HepG2 (cell line): ENCODE results near the gene PDGFD. TPM values are rescaled to one million over a fixed set of nuclear protein-coding genes. Genes with fewer than 3 reads are reported as not detected.

Experiments used
- ATAC-seq: fragments of 200-7000 bp; cut with Tn5 transposase; 3 replicates; pipeline ENCODE4 v1.9.1; 2020; ENCODE audit warnings: mild to moderate bottlenecking, moderate library complexity
- BruUV-seq: library from RNA; stranded (reverse); fragments of 400-500 nt; replicated peaks from 2 replicates; lab custom pipeline; 2021; lab: Mats Ljungman, UMichigan
- CTCF ChIA-PET: fragments of 300-600 bp; formaldehyde crosslinking; extraction: SDS; loops from one replicate; lab custom pipeline; 2021; ENCODE audit warnings: low total read pairs, inconsistent platforms, low intra/inter-chr PET ratio; lab: Yijun Ruan, JAX
- POLR2A ChIA-PET: fragments of 350-600 bp; sonication (Branson Sonifier 250); formaldehyde crosslinking; loops from one replicate; lab custom pipeline; 2020; ENCODE audit warnings: antibody characterized with exemption, inconsistent platforms; lab: Yijun Ruan, JAX
- DNase-seq: peaks from one replicate; pipeline ENCODE4 v3.0.0-alpha.2; 2015; ENCODE audit warnings: low spot score
- FAIRE-seq: peaks from 3 replicates; lab custom pipeline; 2011; peaks lifted over from hg19 to GRCh38; lab: Jason Lieb, UNC
- H2AFZ ChIP-seq: one replicate; pipeline ENCODE4 v1.6.1; 2011; ENCODE audit warnings: low read length, inconsistent platforms
- H3K27ac ChIP-seq: fragments of 300-600 bp; 3 replicates; pipeline ENCODE4 v1.8.0; 2011; ENCODE audit warnings: mixed run types, mild to moderate bottlenecking, mixed read lengths, low read length, inconsistent platforms; ENCODE audit not compliant: insufficient read depth; ENCODE audit errors: extremely low read length
- H3K27me3 ChIP-seq, 2 experiments: fragments of 200-600 bp in 1 of 2; 2 replicates in 1 of 2; 3 replicates in 1 of 2; pipeline versions ENCODE4 v1.6.0 to v1.8.0; 2011; ENCODE audit warnings: low read length in 2 of 2, mild to moderate bottlenecking in 2 of 2, moderate library complexity in 2 of 2, inconsistent platforms in 1 of 2; ENCODE audit not compliant: insufficient read depth in 2 of 2, control insufficient read depth in 1 of 2
- H3K36me3 ChIP-seq, 2 experiments: fragments of 200-600 bp in 1 of 2; replicated peaks in 1 of 2; 2 replicates in 1 of 2; 3 replicates in 1 of 2; pipeline versions ENCODE4 v1.5.1 to v1.8.0; 2011; ENCODE audit warnings: low read length in 2 of 2, inconsistent platforms in 1 of 2; ENCODE audit not compliant: insufficient read depth in 2 of 2, control insufficient read depth in 1 of 2
- H3K4me1 ChIP-seq: 2 replicates; pipeline ENCODE4 v1.5.1; 2012; ENCODE audit warnings: low read length, inconsistent platforms; ENCODE audit not compliant: insufficient read depth
- H3K4me2 ChIP-seq: 2 replicates; pipeline ENCODE4 v1.6.0; 2011; ENCODE audit warnings: low read depth, low read length, inconsistent platforms
- H3K4me3 ChIP-seq, 3 experiments: fragments of 200-600 bp in 1 of 3; sonication (generic), shearing (Covaris generic) in 1 of 3; replicated peaks in 1 of 3; 2 replicates each; pipeline ENCODE4 v1.5.1; 2011 to 2016; ENCODE audit warnings: low read length in 3 of 3, inconsistent platforms in 2 of 3, low read depth in 2 of 3, mild to moderate bottlenecking in 2 of 3, control low read depth in 1 of 3, mixed read lengths in 1 of 3; ENCODE audit not compliant: insufficient read depth in 1 of 3
- H3K79me2 ChIP-seq: one replicate; pipeline ENCODE4 v1.6.1; 2011; ENCODE audit warnings: low read length, inconsistent platforms; ENCODE audit not compliant: insufficient read depth
- H3K9ac ChIP-seq: 2 replicates; pipeline ENCODE4 v1.6.0; 2011; ENCODE audit warnings: mild to moderate bottlenecking, low read depth, low read length, inconsistent platforms; ENCODE audit not compliant: insufficient read depth
- H3K9me3 ChIP-seq: 2 replicates; pipeline ENCODE4 v1.5.1; 2012; ENCODE audit warnings: mild to moderate bottlenecking, low read length
- H4K20me1 ChIP-seq: 2 replicates; pipeline ENCODE4 v1.6.0; 2011; ENCODE audit warnings: inconsistent platforms, mild to moderate bottlenecking, low read length, moderate library complexity; ENCODE audit not compliant: insufficient read depth
- CREB1 ChIP-seq, 2 experiments: fragments of 450-650 bp in 1 of 2; IDR thresholded peaks; 2 replicates each; pipeline ENCODE4 v1.6.1; 2016 to 2017; ENCODE audit warnings: control low read depth in 1 of 2, mild to moderate bottlenecking in 1 of 2, missing compliant biosample characterization in 1 of 2, missing genetic modification characterization in 1 of 2
- GMEB1 ChIP-seq: sonication (generic); formaldehyde crosslinking; IDR thresholded peaks from 2 replicates; pipeline ENCODE4 v1.5.1; 2020; ENCODE audit warnings: missing genetic modification reagents, mild to moderate bottlenecking, borderline replicate concordance
- GPN1 ChIP-seq: sonication (generic); formaldehyde crosslinking; IDR thresholded peaks from 2 replicates; pipeline ENCODE4 v1.5.1; 2020; ENCODE audit warnings: missing genetic modification reagents, borderline replicate concordance
- HOXA3 ChIP-seq: sonication (generic); formaldehyde crosslinking; IDR thresholded peaks from 2 replicates; pipeline ENCODE4 v1.5.0; 2020; ENCODE audit warnings: missing genetic modification reagents
- KLF9 ChIP-seq: IDR thresholded peaks from 2 replicates; pipeline ENCODE4 v1.6.1; 2016; ENCODE audit warnings: low read depth
- MED1 ChIP-seq: sonication (generic); formaldehyde crosslinking; IDR thresholded peaks from 2 replicates; pipeline ENCODE4 v1.4.0; 2020; ENCODE audit warnings: missing genetic modification reagents
- MEF2D ChIP-seq: sonication (generic); formaldehyde crosslinking; IDR thresholded peaks from 2 replicates; pipeline ENCODE4 v1.5.1; 2020; ENCODE audit warnings: mild to moderate bottlenecking, missing genetic modification reagents
- MXI1 ChIP-seq: IDR thresholded peaks from 3 replicates; pipeline ENCODE4 v1.6.1; 2012; ENCODE audit warnings: low read depth, low read length, inconsistent platforms, borderline replicate concordance
- NCOA1 ChIP-seq: sonication (generic); formaldehyde crosslinking; IDR thresholded peaks from 2 replicates; pipeline ENCODE4 v1.9.0; 2021; ENCODE audit warnings: missing genetic modification reagents
- NR1H2 ChIP-seq: sonication (generic); formaldehyde crosslinking; IDR thresholded peaks from 2 replicates; pipeline ENCODE4 v1.8.1; 2022; ENCODE audit warnings: low read depth, missing genetic modification reagents, borderline replicate concordance
- SRY ChIP-seq: sonication (generic); formaldehyde crosslinking; IDR thresholded peaks from 2 replicates; pipeline ENCODE4 v1.8.0; 2022; ENCODE audit warnings: mild to moderate bottlenecking, missing genetic modification reagents
- TFE3 ChIP-seq: IDR thresholded peaks from 2 replicates; pipeline ENCODE4 v1.6.1; 2016
- TRIM24 ChIP-seq: sonication (generic); formaldehyde crosslinking; IDR thresholded peaks from 2 replicates; pipeline ENCODE4 v1.8.0; 2022; ENCODE audit warnings: mild to moderate bottlenecking, missing genetic modification reagents
- YEATS2 ChIP-seq: sonication (generic); formaldehyde crosslinking; IDR thresholded peaks from 2 replicates; pipeline ENCODE4 v1.4.0; 2020; ENCODE audit warnings: missing genetic modification reagents, borderline replicate concordance
- ZBTB1 ChIP-seq: sonication (generic); formaldehyde crosslinking; IDR thresholded peaks from 2 replicates; pipeline ENCODE4 v1.4.0; 2020; ENCODE audit warnings: missing genetic modification reagents, borderline replicate concordance
- ZBTB43 ChIP-seq: sonication (generic); formaldehyde crosslinking; conservative IDR thresholded peaks from 2 replicates; pipeline ENCODE4 v1.4.0; 2020; ENCODE audit warnings: missing genetic modification reagents
- ZNF737 ChIP-seq: sonication (generic); formaldehyde crosslinking; IDR thresholded peaks from 2 replicates; pipeline ENCODE4 v1.5.0; 2020; ENCODE audit warnings: missing genetic modification reagents, mild to moderate bottlenecking, borderline replicate concordance
- ZNF781 ChIP-seq: sonication (generic); formaldehyde crosslinking; IDR thresholded peaks from 2 replicates; pipeline ENCODE4 v1.5.1; 2020; ENCODE audit warnings: borderline replicate concordance, mild to moderate bottlenecking, missing genetic modification reagents; ENCODE audit errors: not compliant biosample characterization
- ZNF782 ChIP-seq: sonication (generic); formaldehyde crosslinking; IDR thresholded peaks from 2 replicates; pipeline ENCODE4 v1.4.0; 2020; ENCODE audit warnings: missing genetic modification reagents, mild to moderate bottlenecking, borderline replicate concordance
- WGBS: methylation state at CpG from one replicate; pipeline ENCODE4 v1.1.6; 2017; ENCODE audit warnings: low lambda C conversion rate; 5-methylcytosine and 5-hydroxymethylcytosine counted together
- in situ Hi-C: cut with HindIII; loops from 2 replicates; pipeline ENCODE4 v1.10.0; 2017; ENCODE audit warnings: low pct_unique_long_range_greater_than_20kb; ENCODE audit not compliant: extremely low pct_ligation_motif_present
- intact Hi-C: fragments of 100-400 bp; cut with micrococcal nuclease; formaldehyde crosslinking; loops from one replicate; pipeline ENCODE4 v1.10.0; 2022; ENCODE audit not compliant: unreplicated experiment
- polyA plus RNA-seq, 8 experiments: library from polyadenylated mRNA; depleted of rRNA in 3 of 8; stranded (reverse) in 7 of 8; unstranded in 1 of 8; fragments of >200 nt; fragmentation: Illumina TruSeq in 4 of 8; extraction: Trizol in 4 of 8; gene quantifications; 2 replicates each; pipeline versions ENCODE4 v1.2.1 to v1.2.3, GENCODE V29; 2011 to 2016; ENCODE audit warnings: low read depth in 4 of 8, missing spikeins in 1 of 8, mixed read lengths in 1 of 8; ENCODE audit not compliant: insufficient read depth in 1 of 8
- total RNA-seq, 5 experiments: library from RNA; depleted of rRNA; stranded (reverse); fragments of >200 nt; fragmentation: Illumina TruSeq; extraction: Trizol; gene quantifications; 2 replicates each; pipeline ENCODE4 v1.2.3, GENCODE V29; 2016; ENCODE audit warnings: low read depth in 1 of 5

Gene PDGFD
- total and polyA plus RNA-seq, 2 of the 13 experiments (the other 11 are each of a cell fraction or from before 2014, with no cell fraction given), result 0.09 to 0.29 TPM

- TF ChIP-seq NR1H2 (no peak), HOXA3 (CRISPR knock-in tag) (no peak), TFE3 (CRISPR knock-in tag) (no peak), ZNF782 (CRISPR knock-in tag) (no peak), ZNF781 (CRISPR knock-in tag) (no peak)
These were observed 191.9 kb downstream of the PDGFD start (continued) for GRCh38 chr11:103972013-103972412.

GRCh38 chr11:103970701-103971249, 193.2 kb downstream of the PDGFD start:
- in situ Hi-C loops (no loop called here), intact Hi-C loops (no loop called here)
- BruUV-seq, result no TSS peak
- Histone ChIP-seq H3K36me3 (no peaks in the 10 kb centered on the region), H2AFZ (no peak overlapping the region), H3K27ac (no peak overlapping the region), H3K4me2 (no peak overlapping the region), H3K79me2 (no peaks in the 10 kb centered on the region), H3K27me3 (no peaks in the 10 kb centered on the region), H3K9me3 (peaks cover 5% of the 10 kb centered on the region; the same call in 1 of the 2 replicates), H3K4me3 (no peak overlapping the region), H3K4me1 (no peaks in the 10 kb centered on the region)
- DNase-seq (no peak), FAIRE-seq (no peak), ATAC-seq (no peak)
- ChIA-PET CTCF (no interaction called here), POLR2A (no interaction called here)
- 0% methylated on average over 1 of the region's 1 CpG for WGBS
- TF ChIP-seq MED1 (CRISPR knock-in tag), result no peak
- TF ChIP-seq ZBTB1 (CRISPR knock-in tag), result no peak
- no peak for TF ChIP-seq CREB1 (IDR thresholded peaks at IDR 0.05)
- no peak for TF ChIP-seq CREB1 (CRISPR knock-in tag; IDR thresholded peaks at IDR 0.05)
- TF ChIP-seq ZBTB43 (CRISPR knock-in tag), result no peak
- no peak for TF ChIP-seq YEATS2
- no peak for TF ChIP-seq ZNF737 (CRISPR knock-in tag)
- no peak for TF ChIP-seq NCOA1 (CRISPR knock-in tag)
- TF ChIP-seq MEF2D (CRISPR knock-in tag), result no peak
- no peak for TF ChIP-seq GPN1 (CRISPR knock-in tag)
- TF ChIP-seq SRY (CRISPR knock-in tag), result no peak
- no peak for TF ChIP-seq TRIM24 (CRISPR knock-in tag)
- no peak for TF ChIP-seq GMEB1 (CRISPR knock-in tag)
- TF ChIP-seq KLF9, result no peak
- no peak for TF ChIP-seq MXI1
- TF ChIP-seq, all 625 proteins: peak for 0
- Histone ChIP-seq H4K20me1 (no peaks in the 10 kb centered on the region), H3K9ac (no peak overlapping the region)
